Measurements from ENCODE around the gene SUSD1.
"Not testable (repeated sequence)": the region's sequence is repeated elsewhere in the genome, so short reads cannot be mapped to it uniquely, and the experiment has no call there.

Gene SUSD1

GRCh38 chr9:112140936-112141335 lies 34.2 kb downstream of the SUSD1 start:
- no peak overlapping the region for H2BK12ac ChIP-seq (ENCODE audit: low read length in 2 of 2)
- no peak for DNase-seq

GRCh38 chr9:112137066-112137465 lies 38.0 kb downstream of the SUSD1 start:
- H3K23ac ChIP-seq (ENCODE audit: low read length in 2 of 2): no peak overlapping the region
- peak overlapping the region; percentile 57 for H2AK5ac ChIP-seq (ENCODE audit: low read length, severe bottlenecking)
- no peak overlapping the region for H2BK5ac ChIP-seq (ENCODE audit: low read depth, low read length, poor library complexity, severe bottlenecking)
- no peak overlapping the region for H3K9ac ChIP-seq (ENCODE audit: low read length)
- WGBS: 100% methylated on average over 1 of the region's 3 CpGs
- no peaks in the 10 kb centered on the region for H3K79me1 ChIP-seq (replicated peaks; ENCODE audit: low read length, poor library complexity, severe bottlenecking)
- H4K91ac ChIP-seq (ENCODE audit: low read length): no peak overlapping the region
- H2AFZ ChIP-seq (ENCODE audit: low read depth, low read length): no peak overlapping the region
- no peak overlapping the region for H3K4me2 ChIP-seq (ENCODE audit: low read length, poor library complexity, severe bottlenecking)
- H3K36me3 ChIP-seq (ENCODE audit: control insufficient read depth in 1 of 2, insufficient read depth in 2 of 2, low read depth in 1 of 2, low read length in 2 of 2): peaks cover 0 to 5% of the 10 kb centered on the region in 2 experiments
- no peak overlapping the region for H2BK12ac ChIP-seq (ENCODE audit: low read length in 2 of 2)
- H3K9me3 ChIP-seq (ENCODE audit: control insufficient read depth, low read length): peaks cover 8% of the 10 kb centered on the region
- DNase-seq: no peak
- peaks cover 3% of the 10 kb centered on the region for H3K4me1 ChIP-seq (ENCODE audit: control insufficient read depth, insufficient read depth, low read depth, low read length)
- H3K27me3 ChIP-seq (ENCODE audit: control insufficient read depth in 1 of 2, insufficient read depth in 1 of 2, low read length in 2 of 2): no peaks in the 10 kb centered on the region
- no peak overlapping the region for H4K8ac ChIP-seq (ENCODE audit: low read length)
- H3K4me3 ChIP-seq (ENCODE audit: insufficient read depth in 1 of 2, low read depth in 1 of 2, low read length in 2 of 2): no peak overlapping the region
- no peak overlapping the region for H3K27ac ChIP-seq (ENCODE audit: low read length, poor library complexity, severe bottlenecking)
- no peak overlapping the region for H3K18ac ChIP-seq (ENCODE audit: low read depth in 1 of 2, low read length in 2 of 2)
- H3K14ac ChIP-seq (ENCODE audit: low read length in 2 of 2): no peak overlapping the region
- no peak overlapping the region for H2BK15ac ChIP-seq (ENCODE audit: low read depth, poor library complexity, severe bottlenecking)
- H2BK120ac ChIP-seq (ENCODE audit: low read depth, low read length): no peak overlapping the region
- no peak overlapping the region for H3K4ac ChIP-seq (ENCODE audit: low read depth in 1 of 2, low read length in 2 of 2)

More at GRCh38 chr9:112140936-112141335, 34.2 kb downstream of the SUSD1 start:
- Histone ChIP-seq H3K4me3 (ENCODE audit: insufficient read depth in 1 of 2, low read depth in 1 of 2, low read length in 2 of 2) (no peak overlapping the region), H3K18ac (ENCODE audit: low read depth in 1 of 2, low read length in 2 of 2) (no peak overlapping the region), H3K4me2 (ENCODE audit: low read length, poor library complexity, severe bottlenecking) (no peak overlapping the region), H4K91ac (ENCODE audit: low read length) (no peak overlapping the region), H3K23ac (ENCODE audit: low read length in 2 of 2) (no peak overlapping the region), H2BK15ac (ENCODE audit: low read depth, poor library complexity, severe bottlenecking) (no peak overlapping the region), H3K4me1 (ENCODE audit: control insufficient read depth, insufficient read depth, low read depth, low read length) (peaks cover 3% of the 10 kb centered on the region), H3K36me3 (ENCODE audit: control insufficient read depth in 1 of 2, insufficient read depth in 2 of 2, low read depth in 1 of 2, low read length in 2 of 2) (peaks cover 4 to 5% of the 10 kb centered on the region in 2 experiments), H2BK120ac (ENCODE audit: low read depth, low read length) (no peak overlapping the region), H3K9ac (ENCODE audit: low read length) (no peak overlapping the region), H2AFZ (ENCODE audit: low read depth, low read length) (no peak overlapping the region), H3K14ac (ENCODE audit: low read length in 2 of 2) (no peak overlapping the region), H3K79me1 (replicated peaks; ENCODE audit: low read length, poor library complexity, severe bottlenecking) (peaks cover 4% of the 10 kb centered on the region), H3K27ac (ENCODE audit: low read length, poor library complexity, severe bottlenecking) (no peak overlapping the region), H3K4ac (ENCODE audit: low read depth in 1 of 2, low read length in 2 of 2) (no peak overlapping the region), H4K8ac (ENCODE audit: low read length) (no peak overlapping the region), H3K27me3 (ENCODE audit: control insufficient read depth in 1 of 2, insufficient read depth in 1 of 2, low read length in 2 of 2) (no peaks in the 10 kb centered on the region), H2BK5ac (ENCODE audit: low read depth, low read length, poor library complexity, severe bottlenecking) (no peak overlapping the region), H3K9me3 (ENCODE audit: control insufficient read depth, low read length) (no peaks in the 10 kb centered on the region), H2AK5ac (ENCODE audit: low read length, severe bottlenecking) (no peak overlapping the region)
- WGBS: 89% methylated on average over 2 of the region's 2 CpGs

GRCh38 chr9:112135706-112136105 lies 39.4 kb downstream of the SUSD1 start:
- Histone ChIP-seq H3K4ac (ENCODE audit: low read depth in 1 of 2, low read length in 2 of 2) (no peak overlapping the region), H4K8ac (ENCODE audit: low read length) (no peak overlapping the region), H2BK12ac (ENCODE audit: low read length in 2 of 2) (no peak overlapping the region), H4K91ac (ENCODE audit: low read length) (no peak overlapping the region), H2AFZ (ENCODE audit: low read depth, low read length) (no peak overlapping the region), H3K36me3 (ENCODE audit: control insufficient read depth in 1 of 2, insufficient read depth in 2 of 2, low read depth in 1 of 2, low read length in 2 of 2) (no peaks in the 10 kb centered on the region), H2BK15ac (ENCODE audit: low read depth, poor library complexity, severe bottlenecking) (no peak overlapping the region), H3K27me3 (ENCODE audit: control insufficient read depth in 1 of 2, insufficient read depth in 1 of 2, low read length in 2 of 2) (no peaks in the 10 kb centered on the region), H3K27ac (ENCODE audit: low read length, poor library complexity, severe bottlenecking) (no peak overlapping the region), H3K4me3 (ENCODE audit: insufficient read depth in 1 of 2, low read depth in 1 of 2, low read length in 2 of 2) (no peak overlapping the region), H2AK5ac (ENCODE audit: low read length, severe bottlenecking) (no peak overlapping the region), H3K4me1 (ENCODE audit: control insufficient read depth, insufficient read depth, low read depth, low read length) (peaks cover 3% of the 10 kb centered on the region), H2BK120ac (ENCODE audit: low read depth, low read length) (no peak overlapping the region), H3K4me2 (ENCODE audit: low read length, poor library complexity, severe bottlenecking) (no peak overlapping the region), H3K18ac (ENCODE audit: low read depth in 1 of 2, low read length in 2 of 2) (no peak overlapping the region), H2BK5ac (ENCODE audit: low read depth, low read length, poor library complexity, severe bottlenecking) (no peak overlapping the region), H3K79me1 (replicated peaks; ENCODE audit: low read length, poor library complexity, severe bottlenecking) (no peaks in the 10 kb centered on the region), H3K9ac (ENCODE audit: low read length) (no peak overlapping the region), H3K9me3 (ENCODE audit: control insufficient read depth, low read length) (peaks cover 8% of the 10 kb centered on the region), H3K23ac (ENCODE audit: low read length in 2 of 2) (no peak overlapping the region), H3K14ac (ENCODE audit: low read length in 2 of 2) (no peak overlapping the region)
- 100% methylated on average over 4 of the region's 4 CpGs for WGBS
- DNase-seq: no peak

GRCh38 chr9:112133806-112134205 lies 41.3 kb downstream of the SUSD1 start:
- not testable (repeated sequence) for DNase-seq; H3K4me2 ChIP-seq (ENCODE audit: low read length, poor library complexity, severe bottlenecking); H3K14ac ChIP-seq (ENCODE audit: low read length in 2 of 2); H2BK5ac ChIP-seq (ENCODE audit: low read depth, low read length, poor library complexity, severe bottlenecking); H2BK12ac ChIP-seq (ENCODE audit: low read length in 2 of 2); H2AFZ ChIP-seq (ENCODE audit: low read depth, low read length); H3K4ac ChIP-seq (ENCODE audit: low read depth in 1 of 2, low read length in 2 of 2); H4K8ac ChIP-seq (ENCODE audit: low read length); H3K23ac ChIP-seq (ENCODE audit: low read length in 2 of 2); H2AK5ac ChIP-seq (ENCODE audit: low read length, severe bottlenecking); H3K18ac ChIP-seq (ENCODE audit: low read depth in 1 of 2, low read length in 2 of 2); H2BK15ac ChIP-seq (ENCODE audit: low read depth, poor library complexity, severe bottlenecking); H3K27me3 ChIP-seq (ENCODE audit: control insufficient read depth in 1 of 2, insufficient read depth in 1 of 2, low read length in 2 of 2); H3K9ac ChIP-seq (ENCODE audit: low read length); H3K4me3 ChIP-seq (ENCODE audit: insufficient read depth in 1 of 2, low read depth in 1 of 2, low read length in 2 of 2); H3K79me1 ChIP-seq (replicated peaks; ENCODE audit: low read length, poor library complexity, severe bottlenecking); H3K9me3 ChIP-seq (ENCODE audit: control insufficient read depth, low read length); H3K36me3 ChIP-seq (ENCODE audit: control insufficient read depth in 1 of 2, insufficient read depth in 2 of 2, low read depth in 1 of 2, low read length in 2 of 2); H2BK120ac ChIP-seq (ENCODE audit: low read depth, low read length); H3K4me1 ChIP-seq (ENCODE audit: control insufficient read depth, insufficient read depth, low read depth, low read length); H4K91ac ChIP-seq (ENCODE audit: low read length); H3K27ac ChIP-seq (ENCODE audit: low read length, poor library complexity, severe bottlenecking)
- 100% methylated on average over 1 of the region's 1 CpG for WGBS
